Measurements from ENCODE around the gene CDCP2.
"Not testable (repeated sequence)": the region's sequence is repeated elsewhere in the genome, so short reads cannot be mapped to it uniquely, and the experiment has no call there.

Gene CDCP2

GRCh38 chr1:54108156-54108555, 44.6 kb downstream of the CDCP2 start:
- Histone ChIP-seq H3K9me3 (ENCODE audit: control insufficient read depth, insufficient read depth, low read length) (no peaks in the 10 kb centered on the region), H3K4me1 (ENCODE audit: insufficient read depth, low read length) (no peaks in the 10 kb centered on the region), H3K36me3 (ENCODE audit: insufficient read depth, low read length) (no peaks in the 10 kb centered on the region), H3K9ac (ENCODE audit: low read depth, low read length) (no peak overlapping the region)

DNA sequence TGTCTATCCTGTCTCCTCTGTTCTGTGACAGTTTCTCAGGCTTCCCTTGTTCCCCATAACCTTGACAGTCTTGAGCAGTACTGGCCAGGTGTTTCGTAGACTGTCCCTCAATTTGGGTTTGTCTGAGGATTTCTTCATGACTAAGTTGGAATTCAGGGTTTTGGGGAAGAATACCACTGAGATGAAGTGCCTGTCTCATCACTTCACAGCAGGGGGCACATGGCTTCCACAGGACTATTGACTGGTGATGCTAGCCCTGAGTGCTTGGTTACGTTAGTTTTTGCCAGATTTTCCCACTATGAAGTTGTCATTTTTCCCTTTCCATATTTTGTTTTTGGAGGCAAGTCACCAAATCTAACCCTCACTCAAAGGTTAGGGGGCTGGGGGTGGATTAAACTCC, 45.7 kb downstream of the CDCP2 start:
- H3K4me1 ChIP-seq (ENCODE audit: insufficient read depth, low read length), result no peaks in the 10 kb centered on the region
- H3K36me3 ChIP-seq (ENCODE audit: insufficient read depth, low read length), result no peaks in the 10 kb centered on the region
- no peaks in the 10 kb centered on the region for H3K9me3 ChIP-seq (ENCODE audit: control insufficient read depth, insufficient read depth, low read length)
- H3K9ac ChIP-seq (ENCODE audit: low read depth, low read length), result no peak overlapping the region

DNA sequence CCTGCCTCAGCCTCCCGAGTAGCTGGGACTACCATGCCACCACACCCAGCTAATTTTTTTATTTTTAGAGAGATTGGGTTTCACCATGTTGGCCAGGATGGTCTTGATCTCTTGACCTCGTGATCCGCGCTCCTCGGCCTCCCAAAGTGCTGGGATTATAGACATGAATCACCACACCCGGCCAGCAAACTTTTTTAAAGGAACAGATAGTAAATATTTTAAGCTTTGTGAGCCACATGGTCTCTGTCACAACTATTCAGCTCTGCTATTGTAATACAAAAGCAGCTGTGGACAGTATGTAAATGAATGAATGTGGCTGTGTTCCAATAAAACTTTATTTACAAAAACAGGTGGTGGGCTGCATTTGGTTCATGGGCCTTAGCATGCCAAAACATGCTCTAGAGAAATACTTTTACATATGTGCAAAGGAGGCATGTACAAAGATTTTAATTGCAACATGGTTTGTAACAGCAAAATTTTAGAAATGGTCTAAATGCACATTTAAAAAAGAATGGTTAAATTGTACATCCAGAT, 47.0 kb downstream of the CDCP2 start:
- Histone ChIP-seq H3K9ac (ENCODE audit: low read depth, low read length) (no peak overlapping the region), H3K36me3 (ENCODE audit: insufficient read depth, low read length) (no peaks in the 10 kb centered on the region), H3K9me3 (ENCODE audit: control insufficient read depth, insufficient read depth, low read length) (no peaks in the 10 kb centered on the region), H3K4me1 (ENCODE audit: insufficient read depth, low read length) (no peaks in the 10 kb centered on the region)

DNA sequence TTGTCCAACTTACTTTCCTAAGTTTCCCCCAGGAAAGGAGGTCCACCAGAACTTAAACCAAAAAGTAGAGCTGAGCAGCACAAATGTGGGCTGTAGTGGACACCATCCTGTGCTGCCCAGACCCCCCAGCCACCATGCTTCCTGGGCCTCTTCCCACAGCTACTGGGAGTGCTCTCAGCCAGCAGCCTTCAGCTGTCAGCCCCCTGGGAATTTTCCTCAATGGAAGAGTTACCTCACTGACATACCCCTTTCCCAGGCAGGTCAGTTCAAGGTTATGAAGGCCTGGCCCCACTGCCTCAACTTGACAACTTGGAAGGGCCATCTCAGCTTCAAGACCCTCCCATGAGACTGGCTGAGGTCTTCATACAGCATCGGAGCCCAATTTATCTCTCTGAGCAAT, 47.7 kb downstream of the CDCP2 start:
- Histone ChIP-seq H3K9me3 (ENCODE audit: control insufficient read depth, insufficient read depth, low read length) (no peaks in the 10 kb centered on the region), H3K9ac (ENCODE audit: low read depth, low read length) (no peak overlapping the region), H3K4me1 (ENCODE audit: insufficient read depth, low read length) (no peaks in the 10 kb centered on the region), H3K36me3 (ENCODE audit: insufficient read depth, low read length) (no peaks in the 10 kb centered on the region)

GRCh38 chr1:54104613-54105012, 48.2 kb downstream of the CDCP2 start:
- H3K36me3 ChIP-seq (ENCODE audit: insufficient read depth, low read length); H3K9me3 ChIP-seq (ENCODE audit: control insufficient read depth, insufficient read depth, low read length); H3K9ac ChIP-seq (ENCODE audit: low read depth, low read length); H3K4me1 ChIP-seq (ENCODE audit: insufficient read depth, low read length): not testable (repeated sequence)

DNA sequence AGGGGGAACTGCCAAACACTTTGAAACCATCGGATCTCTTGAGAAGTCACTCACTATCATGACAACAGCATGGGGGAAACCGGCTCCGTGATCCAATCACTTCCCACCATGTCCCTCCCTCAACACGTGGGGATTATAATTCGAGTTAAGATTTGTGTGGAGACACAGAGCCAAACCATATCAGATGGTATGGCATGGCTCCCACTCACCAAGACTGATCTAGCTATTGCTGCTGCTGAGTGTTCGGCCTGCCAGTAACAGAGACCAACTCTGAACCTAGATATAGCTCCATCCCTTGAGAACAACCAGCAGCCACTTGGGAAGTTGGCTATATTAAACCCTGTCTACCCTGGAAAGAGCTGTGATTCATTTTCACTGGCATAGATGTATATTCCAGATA, 49.4 kb downstream of the CDCP2 start:
- H3K9ac ChIP-seq (ENCODE audit: low read depth, low read length), result no peak overlapping the region
- H3K4me1 ChIP-seq (ENCODE audit: insufficient read depth, low read length), result no peaks in the 10 kb centered on the region
- no peaks in the 10 kb centered on the region for H3K36me3 ChIP-seq (ENCODE audit: insufficient read depth, low read length)
- H3K9me3 ChIP-seq (ENCODE audit: control insufficient read depth, insufficient read depth, low read length), result no peaks in the 10 kb centered on the region

DNA sequence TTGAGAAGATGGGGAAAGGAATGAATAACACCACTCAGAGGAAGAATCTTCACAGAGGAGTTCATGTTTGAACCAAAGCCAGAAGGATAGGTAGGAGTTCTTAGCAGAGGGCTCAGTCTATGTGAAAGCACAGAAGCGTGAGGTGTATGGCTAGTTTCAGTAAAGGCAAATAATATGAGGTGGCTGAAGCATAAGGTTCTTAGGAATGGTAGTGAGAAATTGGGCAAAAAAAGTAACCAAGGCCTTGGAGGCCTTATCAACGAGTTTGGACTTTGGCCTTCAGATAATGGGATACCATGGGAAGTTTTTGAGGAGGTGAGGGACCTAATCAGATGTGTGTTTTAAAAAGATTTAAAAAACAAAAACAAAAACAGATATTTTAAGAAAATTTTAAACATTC, 52.3 kb downstream of the CDCP2 start:
- H3K36me3 ChIP-seq (ENCODE audit: insufficient read depth, low read length), result no peaks in the 10 kb centered on the region
- no peaks in the 10 kb centered on the region for H3K9me3 ChIP-seq (ENCODE audit: control insufficient read depth, insufficient read depth, low read length)
- H3K4me1 ChIP-seq (ENCODE audit: insufficient read depth, low read length), result no peaks in the 10 kb centered on the region
- H3K9ac ChIP-seq (ENCODE audit: low read depth, low read length), result no peak overlapping the region

- Histone ChIP-seq H3K9ac (ENCODE audit: low read depth, low read length) (no peak overlapping the region), H3K36me3 (ENCODE audit: insufficient read depth, low read length) (no peaks in the 10 kb centered on the region), H3K9me3 (ENCODE audit: control insufficient read depth, insufficient read depth, low read length) (no peaks in the 10 kb centered on the region), H3K4me1 (ENCODE audit: insufficient read depth, low read length) (no peaks in the 10 kb centered on the region)
Observed at GRCh38 chr1:54099061-54099610, 53.7 kb downstream of the CDCP2 start.

GRCh38 chr1:54096877-54097240, 55.9 kb downstream of the CDCP2 start:
- no peaks in the 10 kb centered on the region for H3K4me1 ChIP-seq (ENCODE audit: insufficient read depth, low read length)
- H3K36me3 ChIP-seq (ENCODE audit: insufficient read depth, low read length), result no peaks in the 10 kb centered on the region
- no peak overlapping the region for H3K9ac ChIP-seq (ENCODE audit: low read depth, low read length)
- H3K9me3 ChIP-seq (ENCODE audit: control insufficient read depth, insufficient read depth, low read length), result no peaks in the 10 kb centered on the region

- no peaks in the 10 kb centered on the region for H3K9me3 ChIP-seq (ENCODE audit: control insufficient read depth, insufficient read depth, low read length)
- no peaks in the 10 kb centered on the region for H3K4me1 ChIP-seq (ENCODE audit: insufficient read depth, low read length)
- no peak overlapping the region for H3K9ac ChIP-seq (ENCODE audit: low read depth, low read length)
- H3K36me3 ChIP-seq (ENCODE audit: insufficient read depth, low read length), result no peaks in the 10 kb centered on the region
Observed at GRCh38 chr1:54096227-54096876, 56.4 kb downstream of the CDCP2 start.

DNA sequence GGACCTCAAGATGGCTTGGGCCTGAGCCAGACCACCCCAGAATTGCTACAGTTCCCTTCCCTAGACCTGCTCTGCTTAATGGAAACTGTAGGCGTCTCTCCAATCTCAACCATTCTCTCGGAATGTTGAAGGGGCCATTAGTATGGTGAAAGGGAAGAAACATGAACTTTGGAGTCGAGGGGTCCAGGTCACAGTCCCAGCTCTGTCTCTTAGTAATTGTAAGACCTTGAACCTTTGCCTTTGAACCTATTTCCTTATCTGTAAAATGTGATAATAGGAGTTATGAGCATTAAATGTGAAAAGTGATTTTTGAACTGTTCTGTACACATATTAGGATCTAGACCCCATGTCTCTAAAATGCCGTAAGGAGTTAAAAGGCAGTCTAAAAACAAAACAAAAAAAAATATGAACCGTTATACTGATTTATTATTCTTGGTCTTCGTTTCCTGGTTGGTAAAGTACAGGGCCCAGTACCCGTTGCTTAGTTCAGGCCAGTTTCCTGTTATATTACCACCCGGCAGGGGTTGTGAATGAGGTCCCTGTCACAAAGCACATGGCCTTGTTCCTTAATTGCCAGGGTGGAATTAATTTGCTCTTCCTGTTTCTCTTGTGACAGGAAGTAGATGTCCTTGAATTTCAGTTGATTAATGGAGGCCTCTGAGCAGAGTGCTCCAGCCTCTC, 57.1 kb downstream of the CDCP2 start:
- no peaks in the 10 kb centered on the region for H3K9me3 ChIP-seq (ENCODE audit: control insufficient read depth, insufficient read depth, low read length)
- H3K4me1 ChIP-seq (ENCODE audit: insufficient read depth, low read length), result no peaks in the 10 kb centered on the region
- H3K9ac ChIP-seq (ENCODE audit: low read depth, low read length), result no peak overlapping the region
- no peaks in the 10 kb centered on the region for H3K36me3 ChIP-seq (ENCODE audit: insufficient read depth, low read length)

GRCh38 chr1:54094730-54095105, 58.1 kb downstream of the CDCP2 start:
- H3K36me3 ChIP-seq (ENCODE audit: insufficient read depth, low read length); H3K4me1 ChIP-seq (ENCODE audit: insufficient read depth, low read length); H3K9ac ChIP-seq (ENCODE audit: low read depth, low read length); H3K9me3 ChIP-seq (ENCODE audit: control insufficient read depth, insufficient read depth, low read length): not testable (repeated sequence)

GRCh38 chr1:54094001-54094729, 58.6 kb downstream of the CDCP2 start:
- Histone ChIP-seq H3K4me1 (ENCODE audit: insufficient read depth, low read length) (no peaks in the 10 kb centered on the region), H3K9me3 (ENCODE audit: control insufficient read depth, insufficient read depth, low read length) (no peaks in the 10 kb centered on the region), H3K9ac (ENCODE audit: low read depth, low read length) (no peak overlapping the region), H3K36me3 (ENCODE audit: insufficient read depth, low read length) (no peaks in the 10 kb centered on the region)

- H3K4me1 ChIP-seq (ENCODE audit: insufficient read depth, low read length), result no peaks in the 10 kb centered on the region
- H3K9ac ChIP-seq (ENCODE audit: low read depth, low read length), result no peak overlapping the region
- H3K36me3 ChIP-seq (ENCODE audit: insufficient read depth, low read length), result no peaks in the 10 kb centered on the region
- no peaks in the 10 kb centered on the region for H3K9me3 ChIP-seq (ENCODE audit: control insufficient read depth, insufficient read depth, low read length)
Observed at GRCh38 chr1:54091666-54092065, 61.1 kb downstream of the CDCP2 start.

DNA sequence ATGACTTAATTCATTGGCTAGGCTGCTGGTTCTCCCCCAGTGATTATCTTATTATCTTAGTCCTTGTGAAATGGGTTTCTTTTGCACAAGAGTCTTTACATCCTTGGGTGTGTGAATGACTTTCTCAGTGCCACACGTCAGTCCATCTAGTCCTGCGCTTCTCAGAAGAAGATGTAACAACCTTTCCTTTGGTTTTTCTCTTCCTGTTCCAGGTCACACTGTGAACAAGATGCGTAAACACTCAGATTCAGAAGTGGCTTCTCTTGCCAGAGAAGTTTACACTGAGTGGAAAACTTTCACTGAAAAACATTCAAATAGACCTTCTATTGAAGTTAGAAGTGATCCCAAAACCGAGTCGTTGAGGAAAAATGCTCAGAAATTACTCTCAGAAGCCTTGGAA, 64.4 kb downstream of the CDCP2 start:
- no peak overlapping the region for H3K9ac ChIP-seq (ENCODE audit: low read depth, low read length)
- no peaks in the 10 kb centered on the region for H3K4me1 ChIP-seq (ENCODE audit: insufficient read depth, low read length)
- H3K9me3 ChIP-seq (ENCODE audit: control insufficient read depth, insufficient read depth, low read length), result no peaks in the 10 kb centered on the region
- no peaks in the 10 kb centered on the region for H3K36me3 ChIP-seq (ENCODE audit: insufficient read depth, low read length)
